HepG2 (cell line): ENCODE data around the gene PRPF4. TPM values are rescaled to one million over a fixed set of nuclear protein-coding genes. Genes with fewer than 3 reads are reported as not detected.
A peak's percentile ranks its signal among the peaks of the same experiment; 100 is the strongest.

Source experiments
- FOXK1 ChIP-seq: sonication (generic); formaldehyde crosslinking; IDR thresholded peaks from 2 replicates; pipeline ENCODE4 v1.4.0; 2020; ENCODE audit warnings: low read depth, missing genetic modification reagents, borderline replicate concordance
- FOXP1 ChIP-seq, 2 experiments: fragments of 450-650 bp in 1 of 2; IDR thresholded peaks; 2 replicates each; pipeline ENCODE4 v1.6.1; 2017 to 2018; ENCODE audit warnings: antibody characterized with exemption in 1 of 2
- HIVEP1 ChIP-seq: sonication (generic); formaldehyde crosslinking; IDR thresholded peaks from 2 replicates; pipeline ENCODE4 v1.4.0; 2020; ENCODE audit warnings: mild to moderate bottlenecking, missing genetic modification reagents
- KLF9 ChIP-seq: IDR thresholded peaks from 2 replicates; pipeline ENCODE4 v1.6.1; 2016; ENCODE audit warnings: low read depth
- MTA3 ChIP-seq: sonication (generic); formaldehyde crosslinking; IDR thresholded peaks from 2 replicates; pipeline ENCODE4 v1.4.0; 2020; ENCODE audit warnings: missing genetic modification reagents
- NAIF1 ChIP-seq: sonication (generic); formaldehyde crosslinking; IDR thresholded peaks from 2 replicates; pipeline ENCODE4 v1.5.0; 2020; ENCODE audit warnings: mild to moderate bottlenecking, missing genetic modification reagents, borderline replicate concordance
- PITX1 ChIP-seq: sonication (generic); formaldehyde crosslinking; IDR thresholded peaks from 2 replicates; pipeline ENCODE4 v1.5.1; 2020; ENCODE audit warnings: mild to moderate bottlenecking, missing genetic modification reagents
- PPARG ChIP-seq: conservative IDR thresholded peaks from 2 replicates; pipeline ENCODE4 v1.6.1; 2016; ENCODE audit warnings: missing biosample characterization, missing genetic modification reagents
- RFXANK ChIP-seq: IDR thresholded peaks from 2 replicates; pipeline ENCODE4 v1.6.1; 2016
- TEAD2 ChIP-seq: sonication (generic); formaldehyde crosslinking; IDR thresholded peaks from 2 replicates; pipeline ENCODE4 v1.9.0; 2021; ENCODE audit warnings: missing genetic modification reagents
- THAP8 ChIP-seq: sonication (generic); formaldehyde crosslinking; IDR thresholded peaks from 2 replicates; pipeline ENCODE4 v1.5.1; 2020; ENCODE audit warnings: missing genetic modification reagents, mild to moderate bottlenecking, borderline replicate concordance
- TRAFD1 ChIP-seq: sonication (generic); formaldehyde crosslinking; IDR thresholded peaks from 2 replicates; pipeline ENCODE4 v1.5.1; 2020; ENCODE audit warnings: missing genetic modification reagents, mild to moderate bottlenecking, borderline replicate concordance
- ZNF101 ChIP-seq: sonication (generic); formaldehyde crosslinking; IDR thresholded peaks from 2 replicates; pipeline ENCODE4 v1.4.0; 2020; ENCODE audit warnings: mild to moderate bottlenecking, low read depth, missing genetic modification reagents, borderline replicate concordance
- ZNF180 ChIP-seq: sonication (generic); formaldehyde crosslinking; IDR thresholded peaks from 2 replicates; pipeline ENCODE4 v1.4.0; 2020; ENCODE audit warnings: low read depth, missing genetic modification reagents, borderline replicate concordance
- ZNF230 ChIP-seq: sonication (generic); formaldehyde crosslinking; IDR thresholded peaks from 2 replicates; pipeline ENCODE4 v1.4.0; 2020; ENCODE audit warnings: mild to moderate bottlenecking, missing genetic modification reagents
- ZNF276 ChIP-seq: sonication (generic); formaldehyde crosslinking; IDR thresholded peaks from 2 replicates; pipeline ENCODE4 v1.4.0; 2020; ENCODE audit warnings: mild to moderate bottlenecking, low read depth, missing genetic modification reagents
- ZNF331 ChIP-seq: sonication (generic); formaldehyde crosslinking; IDR thresholded peaks from 2 replicates; pipeline ENCODE4 v1.4.0; 2020; ENCODE audit warnings: missing genetic modification reagents
- ZNF780A ChIP-seq: sonication (generic); formaldehyde crosslinking; IDR thresholded peaks from 2 replicates; pipeline ENCODE4 v1.8.0; 2022; ENCODE audit warnings: mild to moderate bottlenecking, missing genetic modification reagents, moderate library complexity
- ZNF792 ChIP-seq: IDR thresholded peaks from 2 replicates; pipeline ENCODE4 v1.6.1; 2016
- ZNF841 ChIP-seq: sonication (generic); formaldehyde crosslinking; IDR thresholded peaks from 2 replicates; pipeline ENCODE4 v1.8.1; 2023; ENCODE audit warnings: missing genetic modification reagents, borderline replicate concordance
- polyA plus RNA-seq, 8 experiments: library from polyadenylated mRNA; depleted of rRNA in 3 of 8; stranded (reverse) in 7 of 8; unstranded in 1 of 8; fragments of >200 nt; fragmentation: Illumina TruSeq in 4 of 8; extraction: Trizol in 4 of 8; gene quantifications; 2 replicates each; pipeline versions ENCODE4 v1.2.1 to v1.2.3, GENCODE V29; 2011 to 2016; ENCODE audit warnings: low read depth in 4 of 8, missing spikeins in 1 of 8, mixed read lengths in 1 of 8; ENCODE audit not compliant: insufficient read depth in 1 of 8
- total RNA-seq, 5 experiments: library from RNA; depleted of rRNA; stranded (reverse); fragments of >200 nt; fragmentation: Illumina TruSeq; extraction: Trizol; gene quantifications; 2 replicates each; pipeline ENCODE4 v1.2.3, GENCODE V29; 2016; ENCODE audit warnings: low read depth in 1 of 5
- TF ChIP-seq, protein P1 (sequence below): sonication (generic); formaldehyde crosslinking; IDR thresholded peaks from 2 replicates; pipeline ENCODE4 v1.8.0; 2022; ENCODE audit warnings: mild to moderate bottlenecking, missing genetic modification reagents
- TF ChIP-seq, protein P2 (sequence below): sonication (generic); formaldehyde crosslinking; IDR thresholded peaks from 2 replicates; pipeline ENCODE4 v1.4.0; 2020; ENCODE audit warnings: missing genetic modification reagents
- TF ChIP-seq, protein P3 (sequence below): sonication (generic); formaldehyde crosslinking; IDR thresholded peaks from 2 replicates; pipeline ENCODE4 v1.4.0; 2020; ENCODE audit warnings: missing genetic modification reagents; ENCODE audit errors: not compliant biosample characterization

PRPF4 gene
- total and polyA plus RNA-seq, 2 of the 13 experiments (the other 11 are each of a cell fraction or from before 2014, with no cell fraction given) = 10.3 to 49.0 TPM

DNA sequence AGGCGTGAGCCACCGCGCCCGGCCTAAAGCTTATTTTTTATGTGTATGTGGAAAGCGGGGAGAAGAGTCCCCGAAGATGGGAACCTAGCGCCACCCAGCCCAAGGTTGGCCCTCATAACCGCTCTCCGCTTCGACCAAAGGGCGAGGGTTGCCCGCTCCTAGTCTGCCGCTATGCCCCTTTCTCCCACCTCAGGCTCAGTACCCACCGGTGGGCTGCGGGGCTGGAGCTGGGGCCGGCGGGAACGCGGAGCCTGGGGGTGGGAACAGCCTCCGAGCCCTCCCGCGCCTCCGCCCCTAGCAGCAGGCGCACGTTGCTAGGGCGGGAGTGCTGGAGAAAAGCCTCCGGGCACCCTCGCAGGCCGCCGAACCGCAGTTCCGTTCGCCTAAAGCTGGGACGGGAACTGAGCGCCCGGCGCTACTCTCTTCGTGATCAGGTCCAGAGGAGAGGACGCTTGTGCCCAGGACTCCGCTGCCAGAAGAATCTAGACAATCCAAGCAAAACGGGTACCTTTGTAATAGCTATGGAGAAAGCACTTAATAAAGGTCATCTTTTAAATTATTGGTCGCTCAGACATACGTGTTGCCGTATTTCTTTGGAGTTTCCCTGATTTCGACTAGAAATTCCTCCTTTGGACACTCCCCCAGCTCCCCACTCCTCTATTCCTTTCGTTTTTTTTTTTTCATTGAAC lies 64.7 kb downstream of the PRPF4 start, which contains the start of gene WDR31 (continued):
- TF ChIP-seq ZNF841 (CRISPR knock-in tag) = no peak; the same call in 1 of the 2 replicates
- peak; percentile 69 for TF ChIP-seq ZNF230 (CRISPR knock-in tag)
- peak; percentile 83 for TF ChIP-seq PITX1 (CRISPR knock-in tag)
- TF ChIP-seq MTA3 (CRISPR knock-in tag) = no peak
- TF ChIP-seq NAIF1 (CRISPR knock-in tag) = peak; percentile 68; the same call in 1 of the 2 replicates
- TF ChIP-seq HIVEP1 (CRISPR knock-in tag) = peak; percentile 94
- TF ChIP-seq, protein P1, sequence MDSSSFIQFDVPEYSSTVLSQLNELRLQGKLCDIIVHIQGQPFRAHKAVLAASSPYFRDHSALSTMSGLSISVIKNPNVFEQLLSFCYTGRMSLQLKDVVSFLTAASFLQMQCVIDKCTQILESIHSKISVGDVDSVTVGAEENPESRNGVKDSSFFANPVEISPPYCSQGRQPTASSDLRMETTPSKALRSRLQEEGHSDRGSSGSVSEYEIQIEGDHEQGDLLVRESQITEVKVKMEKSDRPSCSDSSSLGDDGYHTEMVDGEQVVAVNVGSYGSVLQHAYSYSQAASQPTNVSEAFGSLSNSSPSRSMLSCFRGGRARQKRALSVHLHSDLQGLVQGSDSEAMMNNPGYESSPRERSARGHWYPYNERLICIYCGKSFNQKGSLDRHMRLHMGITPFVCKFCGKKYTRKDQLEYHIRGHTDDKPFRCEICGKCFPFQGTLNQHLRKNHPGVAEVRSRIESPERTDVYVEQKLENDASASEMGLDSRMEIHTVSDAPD = peak; percentile 44; the same call in 1 of the 2 replicates
- no peak for TF ChIP-seq ZNF180
- TF ChIP-seq TRAFD1 (CRISPR knock-in tag) = no peak
- peak; percentile 91 for TF ChIP-seq ZNF792 (CRISPR knock-in tag)
- TF ChIP-seq THAP8 (CRISPR knock-in tag) = 0 out of 2 replicates have a peak, but pooled peaks have one; percentile 1
- peak; percentile 92 for TF ChIP-seq ZNF331 (CRISPR knock-in tag)
- TF ChIP-seq, protein P2, sequence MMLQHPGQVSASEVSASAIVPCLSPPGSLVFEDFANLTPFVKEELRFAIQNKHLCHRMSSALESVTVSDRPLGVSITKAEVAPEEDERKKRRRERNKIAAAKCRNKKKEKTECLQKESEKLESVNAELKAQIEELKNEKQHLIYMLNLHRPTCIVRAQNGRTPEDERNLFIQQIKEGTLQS (CRISPR knock-in tag) = peak; percentile 64
- peak; percentile 91 for TF ChIP-seq FOXK1 (CRISPR knock-in tag)
- no peak for TF ChIP-seq ZNF780A
- TF ChIP-seq RFXANK = peak; percentile 90; the same call in 1 of the 2 replicates
- TF ChIP-seq FOXP1 (IDR thresholded peaks at IDR 0.05) = no peak
- 0 out of 2 replicates have a peak, but pooled peaks have one; percentile 16 for TF ChIP-seq FOXP1 (CRISPR knock-in tag; IDR thresholded peaks at IDR 0.05)
- TF ChIP-seq ZNF276 (CRISPR knock-in tag) = 0 out of 2 replicates have a peak, but pooled peaks have one; percentile 64
- TF ChIP-seq TEAD2 = no peak
- TF ChIP-seq, protein P3, sequence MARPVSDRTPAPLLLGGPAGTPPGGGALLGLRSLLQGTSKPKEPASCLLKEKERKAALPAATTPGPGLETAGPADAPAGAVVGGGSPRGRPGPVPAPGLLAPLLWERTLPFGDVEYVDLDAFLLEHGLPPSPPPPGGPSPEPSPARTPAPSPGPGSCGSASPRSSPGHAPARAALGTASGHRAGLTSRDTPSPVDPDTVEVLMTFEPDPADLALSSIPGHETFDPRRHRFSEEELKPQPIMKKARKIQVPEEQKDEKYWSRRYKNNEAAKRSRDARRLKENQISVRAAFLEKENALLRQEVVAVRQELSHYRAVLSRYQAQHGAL = no peak
- no peak; the same call in 1 of the 2 replicates for TF ChIP-seq PPARG (CRISPR knock-in tag)
- TF ChIP-seq ZNF101 = no peak
- TF ChIP-seq KLF9 (CRISPR knock-in tag) = no peak
